ENCODE measurements around the gene PCGF6. TPM values are rescaled to one million over a fixed set of nuclear protein-coding genes. Genes with fewer than 3 reads are reported as not detected.
"Not testable (repeated sequence)": the region's sequence is repeated elsewhere in the genome, so short reads cannot be mapped to it uniquely, and the experiment has no call there.

Gene PCGF6
- total RNA-seq: 11.0 TPM
- long read RNA-seq, transcript PCGF6-202 (10 exons, 2,230 nt): major isoform, 42 of 48 reads
- long read RNA-seq, partial matches to known transcripts: 0 of 48 reads
- long read RNA-seq, other reads (novel, unspliced or antisense): 4 of 48 reads

- DNase-seq (ENCODE audit: low spot score): peak; percentile 92
Observed at GRCh38 chr10:103350517-103351260, at the start of gene PCGF6. Gene PCGF6, minus strand, starts transcription at chr10:103351140. Its CDS starts 74 bp downstream, at chr10:103351066.

GRCh38 chr10:103397191-103397825 is 46.4 kb upstream of the PCGF6 start:
- no peak for DNase-seq (ENCODE audit: low spot score)

GRCh38 chr10:103396789-103397087 is 45.8 kb upstream of the PCGF6 start:
- no peak for DNase-seq (ENCODE audit: low spot score)

- DNase-seq (ENCODE audit: low spot score): peak; percentile 99
Observed at GRCh38 chr10:103396067-103396788, 45.3 kb upstream of the PCGF6 start, which contains the start of the genes ATP5MK and PDCD11. Gene ATP5MK, minus strand, starts transcription at chr10:103396475. Its CDS starts 4,018 bp downstream, at chr10:103392457. Gene PDCD11, plus strand, starts transcription at chr10:103396626. Its CDS starts 1,801 bp downstream, at chr10:103398427.

- no peak for DNase-seq (ENCODE audit: low spot score)
Observed at GRCh38 chr10:103395754-103396066, 44.8 kb upstream of the PCGF6 start.

DNA sequence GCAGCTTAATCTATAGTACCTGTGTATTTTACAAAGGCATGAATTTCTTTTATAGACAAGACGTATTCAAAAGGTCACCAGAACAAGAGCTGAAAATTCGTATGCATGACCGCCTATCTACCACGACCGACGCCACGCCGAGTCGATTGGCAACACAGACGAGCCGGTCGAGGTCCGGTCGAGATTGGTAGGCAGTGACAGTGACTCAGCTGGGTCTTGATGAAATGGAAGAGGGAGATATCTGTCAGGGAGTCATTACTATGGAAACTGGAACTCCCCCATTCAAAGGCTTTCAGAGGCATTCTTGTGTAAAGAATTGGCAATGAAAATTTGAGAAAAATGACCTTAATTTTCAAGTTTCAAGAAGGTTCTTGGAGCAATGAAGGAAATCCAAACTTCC is 43.2 kb upstream of the PCGF6 start:
- no peak for DNase-seq (ENCODE audit: low spot score)

DNA sequence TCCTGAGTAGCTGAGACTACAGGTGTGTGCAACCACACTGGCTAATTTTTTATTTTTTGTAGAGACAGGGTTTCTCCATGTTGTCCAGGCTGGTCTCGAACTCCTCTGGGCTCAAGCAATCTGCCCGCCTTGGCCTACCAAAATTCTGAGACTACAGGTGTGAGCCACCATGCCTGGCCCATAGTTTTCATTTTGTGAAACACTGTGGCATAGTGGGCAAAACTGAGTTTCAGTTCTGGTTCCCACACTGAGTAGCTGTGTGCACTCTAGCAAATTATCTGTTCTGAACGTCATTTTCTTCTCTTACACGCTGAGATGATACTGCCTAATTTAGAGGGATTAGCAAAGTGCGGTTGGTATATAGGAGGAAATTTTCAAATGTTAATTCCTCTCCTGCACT is 31.8 kb upstream of the PCGF6 start:
- DNase-seq (ENCODE audit: low spot score): no peak

- DNase-seq (ENCODE audit: low spot score): no peak
Observed at GRCh38 chr10:103374263-103374662, 23.3 kb upstream of the PCGF6 start.

- DNase-seq (ENCODE audit: low spot score): no peak
Observed at GRCh38 chr10:103373544-103373943, 22.6 kb upstream of the PCGF6 start.

DNA sequence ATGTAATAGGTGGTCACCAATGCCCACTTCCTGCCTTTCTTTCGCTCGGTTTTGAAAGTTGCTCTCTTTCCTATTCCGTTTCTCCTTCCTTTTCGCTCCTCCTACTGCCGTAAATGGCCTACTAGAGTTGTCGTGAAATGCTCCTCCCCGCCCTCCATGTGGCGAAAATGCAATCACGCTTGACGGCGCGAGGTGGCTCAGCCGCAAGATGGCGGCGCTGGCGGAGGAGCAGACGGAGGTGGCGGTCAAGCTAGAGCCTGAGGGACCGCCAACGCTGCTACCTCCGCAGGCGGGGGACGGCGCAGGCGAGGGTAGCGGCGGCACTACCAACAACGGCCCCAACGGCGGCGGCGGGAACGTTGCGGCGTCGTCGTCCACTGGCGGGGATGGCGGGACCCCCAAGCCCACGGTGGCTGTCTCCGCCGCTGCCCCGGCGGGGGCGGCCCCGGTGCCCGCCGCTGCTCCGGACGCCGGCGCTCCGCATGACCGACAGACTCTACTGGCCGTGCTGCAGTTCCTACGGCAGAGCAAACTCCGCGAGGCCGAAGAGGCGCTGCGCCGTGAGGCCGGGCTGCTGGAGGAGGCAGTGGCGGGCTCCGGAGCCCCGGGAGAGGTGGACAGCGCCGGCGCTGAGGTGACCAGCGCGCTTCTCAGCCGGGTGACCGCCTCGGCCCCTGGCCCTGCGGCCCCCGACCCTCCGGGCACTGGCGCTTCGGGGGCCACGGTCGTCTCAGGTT is 17.0 kb upstream of the PCGF6 start, which contains the start of gene TAF5:
TSS of gene TAF5 (plus strand) at position 195 of the 737 bp plus-strand sequence. CDS start at position 209, 14 bp downstream.
- DNase-seq (ENCODE audit: low spot score): peak; percentile 95

GRCh38 chr10:103367379-103367781 is 16.4 kb upstream of the PCGF6 start:
- no peak for DNase-seq (ENCODE audit: low spot score)

GRCh38 chr10:103360791-103361190 is 9.9 kb upstream of the PCGF6 start:
- not testable (repeated sequence) for DNase-seq (ENCODE audit: low spot score)

- DNase-seq (ENCODE audit: low spot score): not testable (repeated sequence)
Observed at GRCh38 chr10:103359493-103359892, 8.6 kb upstream of the PCGF6 start.

- no peak for DNase-seq (ENCODE audit: low spot score)
Observed at GRCh38 chr10:103355906-103356599, 5.1 kb upstream of the PCGF6 start.

- DNase-seq (ENCODE audit: low spot score): not testable (repeated sequence)
Observed at GRCh38 chr10:103354567-103354966, 3.6 kb upstream of the PCGF6 start.

DNA sequence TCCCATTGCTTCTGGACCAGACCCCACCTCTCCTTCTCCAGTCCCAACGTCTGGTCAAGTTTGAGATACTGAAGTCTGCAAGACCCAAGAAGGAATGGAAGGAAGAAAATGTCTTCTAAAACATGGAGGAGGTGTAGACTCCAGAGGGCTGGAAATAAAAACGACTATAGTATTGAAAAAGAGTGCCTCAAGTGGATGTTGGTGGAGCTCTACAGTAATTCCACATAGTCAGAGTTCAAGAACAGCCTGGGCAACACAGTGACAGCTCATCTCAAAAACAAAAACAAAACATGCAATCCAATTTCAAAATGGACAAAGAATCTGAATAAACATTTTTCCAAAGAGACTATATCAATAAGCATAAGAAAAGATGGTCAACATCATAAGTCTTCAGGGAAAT is 2.3 kb upstream of the PCGF6 start:
- DNase-seq (ENCODE audit: low spot score): no peak

- peak; percentile 14 for DNase-seq (ENCODE audit: low spot score)
Observed at GRCh38 chr10:103350175-103350516, 794 bp downstream of the PCGF6 start.

DNA sequence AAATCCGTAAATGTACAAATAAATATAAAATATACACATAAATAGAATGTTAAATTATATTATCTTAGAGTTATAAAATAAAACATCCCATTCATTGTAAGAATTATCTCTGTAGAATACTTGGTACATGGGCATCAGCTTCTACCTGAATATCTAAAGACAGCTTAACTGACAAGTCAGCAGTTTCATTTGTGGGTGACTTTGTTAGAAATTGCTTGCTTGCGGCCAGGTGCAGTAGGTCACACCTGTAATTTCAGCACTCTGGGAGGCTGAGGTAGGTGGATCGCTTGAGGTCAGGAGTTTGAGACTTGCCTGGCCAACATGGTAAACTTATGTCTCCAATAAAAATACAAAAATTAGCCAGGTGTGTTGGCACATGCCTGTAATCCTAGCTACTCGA is 14.6 kb downstream of the PCGF6 start:
- no peak for DNase-seq (ENCODE audit: low spot score)

DNA sequence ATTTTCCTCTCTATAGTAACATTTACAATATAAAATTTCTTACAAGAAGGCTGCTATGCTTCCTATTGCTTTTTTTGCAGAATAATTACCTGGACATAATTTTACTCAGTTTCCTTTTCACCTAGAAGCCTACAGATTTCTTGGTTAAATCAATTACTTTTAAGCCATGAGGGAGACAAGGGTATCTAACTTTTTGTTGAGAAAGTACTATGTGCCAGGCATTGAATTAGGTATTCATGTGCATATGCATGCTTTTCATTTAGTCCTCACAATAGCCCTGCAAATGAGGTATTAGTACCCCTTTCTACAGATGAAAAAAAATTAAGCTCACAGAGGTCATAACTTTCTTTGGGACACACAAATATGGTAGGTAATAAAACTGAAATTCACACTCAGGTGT is 16.4 kb downstream of the PCGF6 start:
- no peak for DNase-seq (ENCODE audit: low spot score)

DNA sequence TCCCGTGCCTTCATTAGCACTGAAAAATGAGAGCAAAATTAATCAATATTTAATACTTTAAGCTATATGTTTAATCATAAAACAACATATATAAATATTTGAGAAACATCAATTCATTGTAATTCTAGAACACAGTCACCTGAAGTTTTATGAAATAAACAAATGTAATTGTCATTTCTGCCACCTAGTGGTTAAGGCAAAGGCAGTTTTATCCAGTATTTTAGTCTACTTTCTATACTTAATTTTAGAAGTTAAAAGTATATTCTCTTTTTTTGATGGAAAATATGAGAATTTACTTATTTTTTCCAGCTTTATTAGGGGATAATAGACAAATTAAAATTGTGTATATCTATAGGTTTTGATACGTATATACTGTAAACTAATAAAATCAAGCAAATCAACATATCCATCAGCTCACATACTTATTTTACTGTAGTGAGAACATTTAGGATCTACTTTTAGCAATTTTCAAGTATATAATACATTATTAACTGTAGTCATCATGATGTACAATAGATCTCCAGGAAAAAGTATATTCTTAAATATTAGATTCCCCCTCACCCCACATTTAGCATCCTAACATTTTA is 16.9 kb downstream of the PCGF6 start:
- DNase-seq (ENCODE audit: low spot score): no peak
